Activated T-cell treated with anti-CD3 and anti-CD28 coated beads, Interleukin-2, amount 50 U/mL, for 48 hours (primary cell): Measurements from ENCODE around the gene HYAL1.

Experiments
- DNase-seq, 2 experiments: peaks; one replicate each; pipeline ENCODE4 v3.0.0-alpha.2; 2020

The HYAL1 gene

DNA sequence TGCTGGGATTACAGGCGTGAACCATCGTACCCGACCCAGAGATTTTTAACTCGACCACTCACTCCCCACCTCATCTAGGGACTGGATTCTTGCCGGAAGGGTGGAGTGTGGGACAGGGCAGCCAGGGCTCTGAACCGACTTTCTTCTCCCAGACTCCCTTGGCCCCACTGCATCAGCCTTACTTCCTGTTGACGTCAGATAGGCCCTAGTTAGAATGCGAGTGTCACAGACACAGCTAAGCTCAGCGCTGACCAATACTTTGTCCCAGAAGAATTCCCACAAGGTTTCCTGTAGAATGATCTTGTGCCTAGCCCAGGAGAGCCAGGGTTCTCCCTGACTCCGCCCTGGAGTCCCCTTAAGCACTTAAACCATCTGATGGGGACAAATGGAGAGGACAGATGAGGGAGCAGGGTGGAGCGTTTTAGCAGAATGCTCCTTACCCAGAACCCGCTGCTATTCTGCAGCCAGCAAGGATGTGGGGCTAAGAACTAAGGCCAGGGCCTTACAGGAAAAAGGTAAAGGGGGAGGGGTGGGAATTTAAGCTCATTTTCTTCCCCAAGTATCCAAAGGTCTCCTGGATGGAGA lies 30.5 kb upstream of the HYAL1 start:
- DNase-seq: no peak

DNA sequence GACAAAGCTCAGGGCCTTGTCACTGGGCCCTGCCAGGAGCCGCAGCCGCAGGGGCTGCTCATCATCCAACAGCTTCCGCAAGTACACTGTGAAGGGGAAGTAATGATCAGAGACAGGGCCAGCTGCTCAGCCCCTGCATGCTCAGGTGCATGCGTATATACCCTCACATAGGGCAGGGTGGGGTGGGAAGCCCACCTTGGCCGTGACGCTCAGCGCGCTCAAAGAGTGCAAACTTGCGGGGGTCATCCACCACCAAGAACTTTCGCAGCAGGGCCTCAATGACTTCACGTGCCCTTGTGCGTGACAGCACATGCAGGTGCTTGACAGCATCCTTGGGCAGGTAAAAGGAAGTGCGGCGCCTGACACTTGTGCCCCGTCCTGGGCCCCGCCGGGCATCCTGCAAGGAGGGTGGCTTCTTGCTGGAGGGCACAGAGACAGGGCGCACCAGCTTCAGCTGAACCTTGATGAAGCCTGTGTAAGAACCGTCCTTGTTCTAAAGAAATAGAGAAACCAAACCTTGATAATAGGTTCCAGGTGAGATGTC lies 28.1 kb upstream of the HYAL1 start:
- DNase-seq: no peak

DNA sequence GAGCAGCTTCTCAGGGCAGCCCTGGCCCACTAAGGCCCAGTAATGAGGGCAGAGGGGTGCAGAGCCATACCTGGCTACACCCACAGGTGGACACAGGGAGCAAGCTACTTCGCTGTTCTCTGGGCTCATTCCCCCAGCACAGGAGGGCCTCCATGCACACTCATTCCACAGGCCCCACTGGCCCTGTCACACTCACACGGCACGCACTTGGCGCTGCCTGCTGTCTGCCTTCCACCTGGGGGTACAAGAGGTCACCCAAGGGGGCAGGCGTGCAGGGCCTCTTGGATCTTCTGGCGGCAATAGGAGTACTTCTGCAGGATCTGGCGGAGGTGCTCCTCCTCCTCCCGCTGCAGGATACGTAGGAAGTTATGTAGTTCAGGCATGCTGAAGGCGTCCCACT lies 27.0 kb upstream of the HYAL1 start:
- no peak for DNase-seq

DNA sequence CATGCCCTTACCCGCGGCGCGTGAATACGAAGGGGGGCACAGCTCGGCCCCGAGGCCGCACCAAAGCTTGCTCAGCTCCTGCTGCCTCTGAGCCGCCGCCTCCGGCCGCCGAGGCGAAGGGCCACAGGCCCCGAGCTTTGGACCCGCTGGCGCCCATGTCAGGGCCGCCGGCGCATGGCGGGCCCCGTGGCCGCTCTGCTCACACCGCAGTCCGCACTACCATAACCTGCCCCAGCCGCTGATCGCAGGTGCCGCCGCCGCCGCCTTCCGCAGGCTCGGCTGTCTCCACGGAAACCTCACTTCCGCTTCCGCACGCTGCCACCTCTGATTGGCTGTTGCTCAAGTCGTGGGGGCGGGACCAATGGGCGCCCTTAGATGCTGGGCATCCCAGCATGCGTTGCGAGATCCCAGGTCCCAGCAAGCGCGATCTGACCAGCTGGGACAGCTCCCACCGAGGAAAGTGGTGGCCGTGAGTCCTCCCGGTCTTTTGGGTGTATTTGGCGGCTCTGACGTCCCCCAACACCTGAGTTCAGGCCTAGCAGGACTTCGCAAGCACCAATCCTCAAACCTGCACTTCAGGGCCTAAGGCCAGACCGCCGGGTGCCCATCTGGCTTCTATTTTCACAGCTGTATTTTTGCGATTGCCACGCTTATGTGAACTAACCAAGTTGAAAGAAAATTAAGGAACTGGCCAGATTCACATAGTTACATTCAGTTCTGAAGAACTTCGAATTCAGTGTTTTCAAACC lies 24.7 kb upstream of the HYAL1 start, which contains the start of gene TUSC2:
Gene TUSC2 (minus strand): TSS at position 281 of the 749 bp plus-strand sequence. CDS start 124 bp downstream, at position 157.
- DNase-seq: peak; percentile 95 to 96

DNA sequence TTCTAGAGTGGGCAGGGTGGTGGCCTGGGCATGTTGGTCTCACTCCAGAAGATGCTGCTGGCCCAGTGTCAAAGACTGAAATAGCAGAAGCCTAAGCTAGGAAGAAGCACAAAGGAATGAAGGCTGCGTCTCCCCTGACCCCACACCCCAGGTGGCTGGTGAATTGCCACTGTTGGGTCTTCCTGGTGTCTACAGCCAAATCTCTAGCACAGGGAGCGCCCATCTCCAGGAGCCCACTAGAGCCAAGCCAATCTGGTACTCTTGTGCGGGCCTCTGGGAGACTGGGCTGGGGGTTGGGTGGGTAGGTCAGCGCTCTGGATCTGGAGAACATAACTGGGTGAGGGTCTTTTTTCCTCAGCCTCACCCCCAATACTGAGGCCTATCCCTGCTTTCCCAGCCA lies 23.8 kb upstream of the HYAL1 start:
- DNase-seq: no peak

DNA sequence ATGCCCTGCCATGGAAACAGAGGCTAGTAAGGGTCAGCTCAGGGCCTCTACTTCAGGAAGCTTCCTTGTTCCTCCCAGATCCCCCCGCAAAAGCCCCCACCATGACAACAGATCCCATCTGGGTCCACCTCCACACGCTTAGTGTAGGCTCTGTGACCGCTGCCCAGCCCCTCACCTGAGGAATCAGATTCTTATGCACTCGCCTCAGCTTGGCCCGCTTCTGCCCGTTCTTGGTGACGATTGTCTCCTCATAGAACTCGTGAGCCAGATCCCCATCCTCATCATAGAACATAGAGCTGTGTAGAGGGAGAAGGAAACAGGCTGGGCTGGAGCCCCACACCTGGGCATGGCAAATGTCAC lies 22.8 kb upstream of the HYAL1 start:
- DNase-seq: no peak

DNA sequence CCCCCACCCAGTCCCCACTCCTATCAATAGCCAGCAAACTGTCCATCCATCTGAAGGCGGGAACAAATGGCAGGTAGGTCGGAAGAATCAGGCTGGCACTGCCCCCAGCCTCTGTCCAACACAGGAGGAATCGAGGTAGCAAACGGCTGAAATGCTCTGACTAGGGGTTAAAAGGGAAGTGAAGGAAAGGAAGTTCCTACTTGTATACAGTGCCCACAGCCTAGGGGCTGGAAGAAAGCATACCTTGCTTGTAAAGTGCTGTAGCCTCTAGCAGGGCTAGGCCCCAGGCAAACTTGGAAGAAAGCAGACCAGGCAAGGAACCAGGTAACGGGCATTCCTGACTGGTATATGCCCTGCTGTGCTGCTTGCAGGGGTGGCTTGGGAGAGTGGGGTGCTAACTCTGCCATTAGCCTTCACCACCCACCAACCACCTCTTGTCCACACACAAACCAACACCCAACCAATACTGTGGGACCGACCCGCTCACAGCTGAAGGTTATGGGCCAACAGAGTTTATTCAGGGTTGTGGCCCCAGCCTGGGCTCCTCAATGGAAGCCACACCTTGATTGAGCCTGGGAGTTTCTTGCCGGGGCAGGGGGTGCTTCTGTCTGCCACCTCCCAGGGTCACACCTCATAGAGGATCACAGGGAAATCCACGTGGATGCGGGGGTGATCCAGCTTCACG lies 22.3 kb upstream of the HYAL1 start:
- DNase-seq: no peak

DNA sequence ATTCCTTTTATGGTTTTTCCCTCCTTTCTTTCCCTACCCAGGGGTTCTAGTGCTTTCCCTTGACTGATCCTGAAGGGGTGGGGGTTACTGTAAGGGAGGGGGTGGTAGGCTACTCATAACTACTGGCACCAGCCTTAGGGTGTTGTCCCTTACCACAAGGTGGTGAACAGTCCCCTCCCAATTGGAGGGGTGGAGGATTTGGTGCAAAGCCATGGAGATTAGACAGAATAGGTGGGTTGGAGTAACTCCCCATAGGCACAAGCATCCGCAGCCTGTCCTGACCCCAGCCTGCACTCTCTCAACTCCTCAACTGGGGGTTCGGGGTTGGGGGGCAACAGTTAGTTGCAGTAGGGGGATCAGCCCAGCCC lies 21.7 kb upstream of the HYAL1 start:
- DNase-seq: no peak

DNA sequence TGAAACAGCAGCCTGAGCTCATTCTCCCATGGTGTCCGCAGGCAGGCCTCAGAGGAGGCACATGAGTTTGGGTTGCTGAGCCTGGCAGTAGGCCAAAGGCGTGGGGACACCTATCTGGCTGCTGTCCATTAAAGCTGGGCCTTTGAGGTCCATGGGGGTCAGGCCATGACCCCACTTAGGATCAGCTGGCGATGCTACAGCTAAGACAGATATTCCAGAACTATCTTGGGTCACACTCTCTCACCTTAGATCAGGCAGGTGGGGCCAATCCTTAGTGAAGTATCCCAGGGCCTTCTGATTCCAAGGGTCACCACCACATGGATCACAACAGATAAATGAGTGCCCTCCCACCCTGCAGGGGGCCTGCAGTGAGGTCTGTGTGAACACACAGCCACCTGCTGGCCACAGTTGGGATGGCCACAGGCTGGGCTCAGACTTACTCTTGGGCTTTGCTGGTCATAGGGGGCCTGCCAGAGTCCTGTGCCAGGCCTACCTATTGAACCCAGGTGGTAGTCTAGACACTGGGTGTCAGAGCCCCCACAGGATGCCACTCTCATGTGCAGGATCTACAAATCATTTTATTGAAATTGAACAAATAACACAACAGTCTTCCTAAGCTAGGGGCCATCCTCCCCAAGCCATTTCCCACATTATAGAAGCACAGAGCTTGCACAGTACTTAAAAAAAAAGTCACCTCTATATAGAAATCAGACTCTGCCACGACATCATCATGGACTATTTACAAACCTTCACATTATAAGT lies 21.2 kb upstream of the HYAL1 start:
- DNase-seq: peak; percentile 81 to 82

DNA sequence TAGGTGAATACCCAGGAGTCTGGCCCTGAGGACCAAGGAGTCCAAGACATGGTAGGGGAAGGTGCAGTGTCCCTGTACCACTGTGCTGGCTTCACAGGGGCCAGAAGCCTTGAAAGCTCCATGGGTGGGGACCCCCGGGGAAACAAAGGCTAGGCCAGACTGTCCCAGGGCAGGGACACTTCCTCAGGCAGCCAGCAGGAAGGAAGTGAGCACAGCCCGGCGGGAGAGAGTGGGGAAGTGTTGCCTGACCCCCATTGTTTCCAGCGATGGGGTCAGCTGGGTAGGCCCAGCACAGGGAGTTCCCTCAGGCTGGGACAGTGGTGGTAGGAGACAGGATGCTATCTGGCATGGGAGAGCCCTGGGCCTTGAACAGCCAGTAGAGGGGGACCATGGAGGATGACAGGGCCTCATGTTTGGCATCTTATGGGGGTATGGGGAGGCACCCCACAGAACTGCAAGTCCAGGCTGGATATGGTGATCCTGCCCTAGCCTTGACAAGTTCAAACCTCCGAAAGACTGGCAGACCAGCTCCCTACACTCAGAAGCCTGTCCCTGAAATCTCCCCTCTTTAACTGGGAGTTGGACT lies 20.3 kb upstream of the HYAL1 start:
- no peak for DNase-seq

DNA sequence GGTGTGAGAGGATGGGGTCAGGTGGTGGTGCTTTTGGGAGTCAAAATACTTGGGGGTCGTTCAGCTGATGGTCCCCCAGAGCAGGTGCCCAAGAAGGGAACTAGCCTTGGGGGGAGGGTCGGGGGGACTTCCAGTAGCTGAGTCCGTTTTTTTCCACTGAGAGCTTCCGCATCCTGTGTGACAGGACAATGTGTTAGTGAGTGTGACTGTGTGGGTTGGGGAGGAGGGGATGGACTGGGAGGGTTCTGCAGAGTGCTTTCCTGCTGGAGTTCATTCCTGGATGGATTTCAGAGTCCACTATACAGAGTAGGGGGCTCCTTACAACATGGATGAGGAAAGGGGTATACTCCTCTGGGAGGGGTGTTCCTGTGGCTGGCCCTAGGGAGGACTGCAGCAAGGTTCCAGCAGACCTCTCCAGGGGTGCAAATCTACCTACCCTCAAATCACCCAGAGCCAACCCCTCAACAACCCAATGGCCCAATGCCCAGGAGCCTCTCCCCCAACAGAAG lies 19.8 kb upstream of the HYAL1 start:
- DNase-seq: no peak

DNA sequence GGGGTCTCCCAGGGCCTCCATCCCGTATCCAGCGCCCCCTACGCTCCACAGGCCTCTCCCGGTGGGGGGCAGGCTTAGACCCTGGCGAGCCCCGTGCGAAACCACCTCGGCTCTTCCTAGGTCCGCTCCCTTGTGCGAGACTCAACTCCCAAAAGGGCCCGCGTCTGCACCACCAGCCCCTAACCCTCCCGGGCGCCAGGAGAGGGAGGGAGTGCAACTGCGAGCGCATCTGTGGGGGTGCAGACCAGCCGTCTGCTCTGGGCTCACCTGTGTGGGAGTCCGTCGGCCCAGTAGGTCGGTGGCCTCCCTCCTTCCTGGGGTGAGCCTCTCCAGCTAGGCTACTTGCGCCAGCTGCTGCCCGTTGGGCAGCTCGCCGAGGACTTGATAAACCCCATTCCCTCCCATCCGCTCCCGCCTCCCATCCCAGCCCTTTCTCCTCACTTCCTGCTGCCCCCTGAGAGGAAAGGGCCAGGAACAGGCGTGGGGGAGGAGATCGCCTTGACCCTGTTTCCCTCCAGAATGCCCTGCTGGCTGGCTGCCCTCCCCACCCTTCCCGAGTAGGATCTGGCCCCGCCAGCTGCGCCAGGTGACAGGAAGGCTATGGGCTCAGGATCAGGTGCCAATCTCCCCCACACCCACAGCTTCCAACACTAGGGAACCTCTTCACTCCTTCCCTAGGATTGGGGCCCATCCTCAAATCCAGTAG lies 19.2 kb upstream of the HYAL1 start, which contains the start of gene HYAL2:
Gene HYAL2 (minus strand): TSS at position 360 of the 706 bp plus-strand sequence. CDS start 2,256 bp downstream, outside the sequence.
- no peak for DNase-seq

DNA sequence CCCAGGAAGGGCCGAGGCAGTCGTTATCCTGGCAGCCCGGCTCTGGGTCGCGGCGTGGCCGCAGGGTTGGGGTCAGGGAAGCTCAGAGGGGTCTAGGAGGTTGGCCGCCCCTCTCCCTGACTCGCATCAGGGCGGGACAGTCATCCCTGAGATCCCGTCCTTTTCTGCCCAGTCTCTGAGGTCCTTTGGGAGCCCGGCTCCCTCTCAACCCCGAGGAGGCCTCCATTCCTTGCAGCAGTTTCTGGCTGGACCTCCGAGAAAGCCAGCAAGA lies 18.7 kb upstream of the HYAL1 start:
- DNase-seq: no peak

DNA sequence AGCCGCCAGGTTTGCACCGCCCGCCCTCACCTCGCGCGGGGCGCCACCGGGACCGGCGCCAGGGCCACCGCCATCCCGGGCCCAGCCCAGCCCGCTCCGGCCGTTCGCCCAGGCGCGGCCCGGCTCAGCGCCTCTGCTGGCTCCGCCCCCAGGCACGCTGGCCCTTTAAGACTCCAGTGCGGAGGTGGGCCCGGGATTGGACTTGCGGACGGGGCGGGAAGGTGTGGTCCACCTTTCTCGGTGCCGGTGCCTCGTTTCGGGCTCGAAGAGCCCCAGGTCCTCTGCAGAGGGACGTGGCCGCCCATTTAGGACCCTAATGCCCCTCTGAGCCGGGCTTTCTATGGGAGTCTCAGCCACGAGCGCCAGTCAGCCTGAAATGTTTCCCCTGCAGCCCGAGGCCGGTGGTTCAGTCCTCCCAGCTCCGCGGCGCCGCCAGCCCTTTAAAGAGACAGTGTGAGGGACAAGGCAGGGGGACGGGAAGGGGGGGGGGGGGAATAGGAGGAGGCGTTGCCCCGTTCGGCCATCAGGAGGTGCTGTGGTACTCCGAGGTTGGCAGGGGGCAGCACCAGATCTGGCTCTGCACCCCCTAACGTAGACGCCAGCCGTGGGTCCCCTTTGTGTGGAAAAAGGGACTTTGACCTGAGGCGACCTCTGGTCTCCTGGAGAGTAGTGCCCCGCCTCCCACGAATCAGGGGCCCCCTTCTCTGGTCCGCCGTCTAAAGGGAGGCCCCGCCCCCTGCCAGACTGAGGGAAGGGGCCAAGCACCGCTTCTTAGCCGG lies 18.2 kb upstream of the HYAL1 start:
- DNase-seq: peak; percentile 92

DNA sequence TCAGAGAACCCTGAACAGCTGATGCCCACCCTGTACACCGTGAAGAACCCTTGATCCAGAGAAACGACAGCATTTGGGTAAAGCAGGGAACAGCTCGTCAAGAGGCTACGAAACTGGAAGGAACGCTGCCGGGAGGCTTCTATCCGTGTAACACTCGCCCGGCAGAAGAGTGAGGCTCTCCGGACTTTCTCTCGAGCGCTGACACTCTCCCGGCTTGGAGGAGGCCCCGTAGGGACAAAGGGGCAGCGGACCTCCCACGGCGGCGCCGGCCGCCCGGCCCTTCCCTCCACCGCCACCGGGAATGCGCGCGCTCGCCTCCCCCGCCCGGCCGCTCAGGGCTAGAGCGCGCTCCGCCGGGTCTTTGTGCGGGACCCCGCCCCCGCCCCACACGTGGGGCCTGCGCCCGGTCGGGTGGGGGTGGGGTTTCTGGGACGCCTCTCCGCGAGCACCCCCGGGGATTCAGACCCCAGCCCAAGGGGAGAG lies 17.5 kb upstream of the HYAL1 start:
- DNase-seq: no peak

DNA sequence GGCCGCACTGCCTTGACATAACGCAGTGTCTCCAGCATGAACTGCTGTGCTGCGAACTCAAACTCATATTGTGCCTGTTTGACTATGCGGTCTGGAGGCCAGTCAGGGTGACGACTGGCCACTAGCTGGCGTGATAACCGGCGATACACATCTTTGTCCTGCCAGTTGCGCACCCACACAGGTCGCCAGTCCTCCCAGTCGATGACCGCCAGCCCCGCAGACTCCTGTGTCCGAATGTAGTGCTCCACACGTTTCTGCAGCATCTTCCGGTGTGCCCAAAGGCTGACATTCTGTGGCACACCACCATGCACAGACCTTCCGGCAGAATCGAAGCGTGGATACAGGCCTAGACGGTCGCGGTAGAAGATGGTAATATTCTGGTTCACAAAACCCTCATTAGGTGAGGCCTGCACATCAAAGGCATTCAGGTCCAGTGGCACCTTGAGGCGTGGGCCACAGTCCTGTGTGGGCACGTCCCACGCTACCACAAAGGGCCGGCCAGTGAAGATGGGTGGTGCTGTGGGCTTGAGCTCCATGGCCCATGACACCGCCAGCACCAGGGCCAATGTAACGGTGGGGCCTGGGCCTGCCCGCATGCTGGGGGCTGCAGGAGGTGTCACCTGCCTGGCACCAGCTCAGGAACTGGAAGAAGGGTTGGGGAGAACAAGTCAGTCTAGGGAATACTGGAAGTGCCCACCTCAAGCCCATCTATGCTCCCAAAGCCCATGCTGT lies 16.7 kb upstream of the HYAL1 start:
- no peak for DNase-seq

DNA sequence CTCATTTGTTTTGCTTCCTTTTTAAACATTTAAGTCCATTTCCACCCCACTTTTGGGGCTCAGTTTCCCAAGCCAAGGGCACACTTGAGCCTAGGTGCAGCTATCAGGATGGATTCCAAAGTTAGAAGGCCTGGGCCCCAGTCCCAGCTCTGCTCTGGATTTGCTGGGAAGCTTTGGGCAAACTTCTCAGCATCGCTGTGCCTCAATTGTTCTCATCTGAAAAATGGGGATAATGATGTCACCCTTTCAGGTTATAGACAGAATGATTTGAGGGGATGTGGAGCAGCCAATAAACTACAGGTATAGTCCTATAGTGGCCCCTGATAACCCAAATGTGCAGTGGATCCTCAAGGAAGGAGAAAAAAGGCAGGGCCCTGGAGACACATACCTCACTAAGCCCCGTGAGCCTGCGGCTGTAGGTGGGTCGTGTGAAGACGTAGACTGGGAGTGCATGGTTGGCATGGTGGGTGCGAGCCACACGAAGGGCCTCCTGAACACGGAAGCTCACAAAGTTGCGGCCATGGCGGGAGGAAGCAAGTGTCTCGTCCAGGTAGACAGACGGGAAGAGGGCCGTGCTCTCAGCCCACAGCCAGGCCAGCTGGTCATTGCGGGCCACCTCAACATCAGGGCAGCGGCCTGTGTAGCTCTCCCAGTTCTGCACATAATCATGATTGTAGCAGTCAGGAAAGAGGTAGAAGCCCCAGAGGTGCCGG lies 16.0 kb upstream of the HYAL1 start:
- no peak for DNase-seq

DNA sequence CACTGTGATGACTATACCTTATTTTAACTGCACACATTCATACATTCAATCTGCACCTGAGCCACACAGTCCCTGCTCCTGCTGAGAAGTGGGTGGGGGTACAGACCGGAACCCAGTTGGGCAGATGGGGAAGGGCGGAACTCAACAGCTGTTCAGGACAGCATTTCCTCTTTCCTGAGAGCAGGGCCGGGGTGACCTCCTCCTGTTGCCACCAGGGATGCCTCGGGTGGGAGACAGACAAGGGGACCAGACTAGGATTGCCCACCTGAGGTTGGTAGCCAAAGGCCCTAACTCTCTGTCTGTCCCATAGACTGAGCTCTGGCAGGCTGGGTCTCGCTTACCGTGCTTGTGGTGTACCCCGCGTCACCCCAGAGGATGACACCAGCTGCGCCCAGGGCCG lies 15.2 kb upstream of the HYAL1 start:
- DNase-seq: no peak

DNA sequence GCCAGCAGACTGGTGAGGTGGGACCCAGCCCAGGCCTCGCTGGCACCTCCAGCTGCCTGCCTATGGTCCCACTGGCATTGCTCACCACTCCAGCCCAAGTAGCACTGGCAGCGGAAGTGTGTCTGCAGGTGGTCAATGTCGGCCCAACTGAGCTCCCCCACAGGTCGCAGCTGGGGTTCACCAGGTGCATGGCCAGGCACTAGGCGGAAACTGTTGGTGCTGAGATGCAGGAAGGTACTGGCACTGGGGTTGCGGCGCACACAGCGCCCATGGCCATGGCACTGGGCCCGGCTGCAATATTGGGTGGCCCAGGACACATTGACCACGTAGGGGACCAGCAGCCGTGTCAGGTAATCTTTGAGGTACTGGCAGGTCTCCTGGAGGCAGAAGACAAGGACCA lies 14.8 kb upstream of the HYAL1 start:
- DNase-seq: no peak

DNA sequence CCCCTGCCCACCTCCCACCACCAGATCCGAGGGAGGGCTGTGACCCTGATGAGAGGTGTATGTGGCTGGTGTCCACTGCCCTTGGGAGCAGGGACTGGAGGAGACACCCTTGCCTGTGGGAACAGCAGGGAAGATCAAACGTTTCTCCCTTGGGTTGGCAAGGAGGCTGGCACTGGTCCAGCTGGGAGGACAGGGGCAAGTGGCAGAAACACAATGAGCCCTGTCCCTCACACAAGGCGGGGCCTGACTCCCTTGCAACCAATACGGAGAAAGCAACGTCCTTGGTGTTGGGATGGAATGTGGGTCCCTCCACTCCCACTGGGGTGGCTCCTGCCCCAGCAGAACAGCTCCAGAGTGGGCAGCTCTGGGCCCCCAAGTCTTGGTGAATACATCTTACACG lies 13.9 kb upstream of the HYAL1 start:
- DNase-seq: no peak
